NB4 (cell line): ENCODE results near the gene EMC10.

Experiments
- POLR2A ChIP-seq: IDR thresholded peaks from 2 replicates; pipeline ENCODE4 v1.6.1; 2011; ENCODE audit warnings: mild to moderate bottlenecking; ENCODE audit not compliant: insufficient read length; ENCODE audit errors: extremely low read depth
- TF ChIP-seq, protein P1 (sequence below): IDR thresholded peaks from one replicate; pipeline ENCODE4 v1.5.1; 2012; ENCODE audit warnings: low read depth, low read length
- TF ChIP-seq, protein P2 (sequence below): IDR thresholded peaks from 2 replicates; pipeline ENCODE4 v1.6.1; 2011; ENCODE audit warnings: low read depth, low read length

- TF ChIP-seq, protein P1, sequence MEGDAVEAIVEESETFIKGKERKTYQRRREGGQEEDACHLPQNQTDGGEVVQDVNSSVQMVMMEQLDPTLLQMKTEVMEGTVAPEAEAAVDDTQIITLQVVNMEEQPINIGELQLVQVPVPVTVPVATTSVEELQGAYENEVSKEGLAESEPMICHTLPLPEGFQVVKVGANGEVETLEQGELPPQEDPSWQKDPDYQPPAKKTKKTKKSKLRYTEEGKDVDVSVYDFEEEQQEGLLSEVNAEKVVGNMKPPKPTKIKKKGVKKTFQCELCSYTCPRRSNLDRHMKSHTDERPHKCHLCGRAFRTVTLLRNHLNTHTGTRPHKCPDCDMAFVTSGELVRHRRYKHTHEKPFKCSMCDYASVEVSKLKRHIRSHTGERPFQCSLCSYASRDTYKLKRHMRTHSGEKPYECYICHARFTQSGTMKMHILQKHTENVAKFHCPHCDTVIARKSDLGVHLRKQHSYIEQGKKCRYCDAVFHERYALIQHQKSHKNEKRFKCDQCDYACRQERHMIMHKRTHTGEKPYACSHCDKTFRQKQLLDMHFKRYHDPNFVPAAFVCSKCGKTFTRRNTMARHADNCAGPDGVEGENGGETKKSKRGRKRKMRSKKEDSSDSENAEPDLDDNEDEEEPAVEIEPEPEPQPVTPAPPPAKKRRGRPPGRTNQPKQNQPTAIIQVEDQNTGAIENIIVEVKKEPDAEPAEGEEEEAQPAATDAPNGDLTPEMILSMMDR: no peak
- no peak for TF ChIP-seq POLR2A
- TF ChIP-seq, protein P2, sequence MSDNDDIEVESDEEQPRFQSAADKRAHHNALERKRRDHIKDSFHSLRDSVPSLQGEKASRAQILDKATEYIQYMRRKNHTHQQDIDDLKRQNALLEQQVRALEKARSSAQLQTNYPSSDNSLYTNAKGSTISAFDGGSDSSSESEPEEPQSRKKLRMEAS: no peak
Observed at GRCh38 chr19:50512112-50512998, 36.0 kb downstream of the EMC10 start.
